Stimulated activated CD8-positive, alpha-beta memory T cell treated with anti-CD3 and anti-CD28 coated beads, Interleukin-7, amount 100 ng/mL, for 1 hour (primary cell): ENCODE measurements around the gene AOPEP.

Experiments used
- DNase-seq, 2 donors: peaks; one replicate each; pipeline ENCODE4 v3.0.0-alpha.2; 2020; ENCODE audit warnings: low read depth in 2 of 2

Gene AOPEP

DNA sequence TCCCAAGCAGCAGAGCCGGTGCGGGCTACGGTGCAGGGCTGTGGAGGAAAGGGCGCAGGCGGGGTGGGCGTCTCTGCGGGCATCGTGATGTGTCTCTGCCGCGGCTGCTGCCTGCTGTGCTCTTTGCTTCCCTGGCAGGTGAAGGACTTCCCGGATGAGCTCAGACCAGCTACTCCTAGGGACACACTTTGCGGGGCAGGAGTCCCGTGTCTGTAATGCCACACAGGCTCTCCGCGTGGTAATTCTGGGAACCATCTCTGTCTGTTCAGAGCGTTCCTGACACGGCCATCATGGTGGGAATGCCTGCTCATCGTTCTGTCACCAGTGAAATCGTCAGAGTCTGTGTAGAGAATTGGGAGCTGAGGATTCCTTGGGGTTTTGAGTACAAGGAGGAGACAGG, 355.5 kb downstream of the AOPEP start:
- no peak for DNase-seq

DNA sequence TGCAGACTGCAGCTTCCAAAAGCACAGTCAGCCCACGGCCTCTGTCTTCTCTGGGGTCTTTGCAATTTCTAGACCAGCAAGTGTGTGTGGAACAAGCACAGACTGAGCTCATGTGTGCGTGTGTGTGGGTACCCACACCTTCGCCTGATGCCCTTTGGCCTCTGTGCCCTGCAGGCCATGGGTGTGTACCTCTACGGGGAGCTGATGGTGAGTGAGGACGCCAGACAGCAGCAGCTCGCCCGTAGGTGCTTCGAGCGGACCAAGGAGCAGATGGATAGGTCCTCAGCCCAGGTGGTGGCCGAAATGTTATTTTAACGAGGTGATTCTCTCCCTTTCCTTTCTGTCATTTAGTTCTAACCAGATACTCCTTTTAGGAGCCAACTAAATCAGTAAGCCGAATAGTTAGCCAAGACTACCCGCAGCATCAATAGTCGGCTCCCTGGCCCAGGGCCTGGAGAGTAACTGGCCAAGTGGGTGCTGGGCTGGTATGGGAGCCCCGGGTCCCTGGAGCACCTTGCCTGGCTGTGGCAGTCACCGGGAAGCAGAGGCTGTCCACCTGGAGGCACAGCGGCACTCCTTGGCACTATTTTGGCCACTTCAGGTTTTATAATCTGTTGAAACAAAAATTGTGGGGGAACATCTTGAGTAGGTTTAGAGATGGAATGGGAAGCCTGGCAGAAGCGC, 356.0 kb downstream of the AOPEP start:
- no peak for DNase-seq

DNA sequence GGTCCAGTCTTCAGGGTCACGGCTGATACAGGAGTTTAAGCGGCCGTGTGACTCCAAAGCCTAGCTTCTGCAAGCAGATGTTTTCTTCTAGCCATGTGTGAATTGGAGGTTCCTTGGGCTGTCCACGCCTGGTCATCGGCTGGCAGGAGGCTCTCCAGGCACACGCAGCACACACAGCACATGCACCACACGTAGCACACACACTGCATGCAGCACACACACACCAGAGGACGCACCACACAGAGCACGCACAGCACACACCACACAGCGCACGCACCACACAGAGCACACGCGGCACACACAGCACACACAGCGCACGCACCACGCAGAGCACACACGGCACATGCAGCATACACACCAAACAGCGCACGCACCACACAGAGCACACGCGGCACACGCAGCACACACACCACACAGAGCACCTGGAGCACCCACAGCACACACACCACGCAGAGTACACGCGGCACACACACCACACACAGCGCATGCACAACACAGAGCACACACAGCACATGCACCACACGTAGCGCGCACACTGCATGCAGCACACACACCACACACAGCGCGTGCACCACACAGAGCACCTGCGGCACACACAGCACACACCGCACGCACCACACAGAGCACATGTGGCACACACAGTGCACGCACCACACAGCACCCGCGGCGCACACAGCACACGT, 356.7 kb downstream of the AOPEP start:
- DNase-seq = no peak

DNA sequence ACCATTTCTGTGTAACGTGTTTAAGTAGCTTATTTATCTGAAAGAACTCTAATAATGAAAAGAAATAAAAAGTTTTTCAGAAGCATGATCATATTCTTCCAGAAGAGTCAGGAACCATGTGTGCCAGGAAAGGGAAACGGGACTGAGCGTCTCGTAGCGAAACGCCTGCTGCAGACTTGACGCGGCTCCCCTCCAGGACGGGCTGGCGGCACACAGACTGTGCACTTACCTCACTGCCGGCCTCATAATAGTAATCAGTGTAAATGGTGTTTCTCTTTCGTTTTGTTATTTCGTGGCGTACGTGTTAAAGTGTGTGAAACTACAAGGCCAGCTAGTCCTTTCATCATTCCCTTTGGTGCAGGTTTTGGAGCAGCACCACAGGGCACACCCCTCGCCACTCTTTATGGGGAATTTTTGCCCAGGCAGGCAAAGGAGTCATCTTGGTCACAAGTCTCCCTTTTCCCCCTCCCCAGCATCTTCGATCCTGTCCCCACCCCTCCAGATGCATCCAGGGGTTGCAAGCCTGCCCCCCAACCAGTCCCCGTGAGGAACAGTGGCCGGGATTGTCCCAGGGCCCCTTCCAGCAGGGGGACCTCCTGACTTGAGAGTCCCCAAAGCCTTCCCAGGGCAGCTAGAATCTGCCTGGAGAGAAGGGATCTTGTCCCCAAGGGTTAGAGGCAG, 357.9 kb downstream of the AOPEP start:
- DNase-seq = no peak

DNA sequence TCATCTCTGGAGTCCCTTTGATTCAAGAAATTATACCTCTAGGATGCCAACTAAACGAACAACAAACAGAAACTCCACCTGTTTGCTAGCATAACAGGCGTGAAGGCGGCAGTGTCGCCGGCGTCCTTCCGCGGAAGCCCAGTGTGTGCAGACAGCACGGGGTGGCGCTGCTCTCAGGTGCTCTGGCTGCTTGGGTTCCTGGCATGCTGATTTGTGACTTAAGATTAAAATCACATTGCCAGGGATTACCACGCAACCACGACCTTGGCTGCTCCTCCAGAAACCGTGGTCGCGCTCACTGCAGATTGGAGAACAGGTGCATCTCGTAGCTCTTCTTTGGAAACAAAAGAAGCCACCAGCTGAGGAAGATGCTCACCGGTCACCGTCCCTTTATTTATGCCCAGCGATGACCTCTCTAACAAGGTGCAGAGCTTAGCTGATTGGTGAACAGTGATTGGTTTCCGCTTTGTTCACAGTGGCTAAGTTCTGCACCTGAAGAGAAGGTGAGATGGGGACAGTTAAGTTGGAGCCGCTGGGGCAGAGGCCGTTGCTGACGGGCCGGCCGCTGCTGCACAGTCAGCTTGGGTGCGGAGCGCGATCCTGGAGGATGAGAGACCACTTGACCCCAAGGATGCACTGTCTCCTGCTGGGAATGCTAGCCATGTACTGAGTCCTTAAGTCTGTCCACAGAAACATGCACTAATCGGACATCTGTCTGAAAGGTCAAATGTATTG, 358.7 kb downstream of the AOPEP start:
- no peak for DNase-seq

DNA sequence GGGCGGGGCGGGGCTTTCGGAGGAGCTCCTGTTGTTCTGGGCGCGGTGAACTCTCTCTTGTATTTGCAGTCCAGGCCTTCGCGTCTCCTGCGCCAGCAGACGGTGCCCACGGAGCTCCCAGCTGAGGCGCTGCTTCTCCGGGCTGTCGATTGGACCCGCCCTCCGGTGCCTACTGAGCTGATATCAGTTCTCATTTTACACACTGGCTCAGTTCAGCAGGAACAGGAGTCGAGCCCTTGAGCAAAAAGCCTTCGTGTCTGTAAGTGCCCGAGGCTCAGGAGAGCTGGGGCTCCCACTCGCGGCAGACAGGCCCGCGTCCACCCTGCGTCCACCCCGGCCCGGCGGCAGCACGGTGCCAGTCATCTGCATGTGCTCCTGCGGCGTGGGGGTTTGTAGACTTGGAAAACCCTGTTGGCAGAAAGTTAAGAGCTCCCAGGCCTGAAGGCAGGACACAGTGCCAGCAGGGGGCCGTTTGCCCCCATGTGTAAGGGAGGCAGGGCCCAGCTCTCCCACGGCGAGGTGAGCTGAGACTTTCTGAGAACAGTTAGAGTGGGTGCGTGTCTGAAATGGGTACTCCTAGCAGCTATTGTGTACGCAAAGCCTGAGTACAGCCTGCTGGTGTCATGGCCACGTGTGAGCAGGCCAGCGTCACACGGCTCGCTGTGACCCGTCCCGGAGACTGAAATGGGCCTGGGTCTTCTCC, 359.5 kb downstream of the AOPEP start:
- no peak for DNase-seq

DNA sequence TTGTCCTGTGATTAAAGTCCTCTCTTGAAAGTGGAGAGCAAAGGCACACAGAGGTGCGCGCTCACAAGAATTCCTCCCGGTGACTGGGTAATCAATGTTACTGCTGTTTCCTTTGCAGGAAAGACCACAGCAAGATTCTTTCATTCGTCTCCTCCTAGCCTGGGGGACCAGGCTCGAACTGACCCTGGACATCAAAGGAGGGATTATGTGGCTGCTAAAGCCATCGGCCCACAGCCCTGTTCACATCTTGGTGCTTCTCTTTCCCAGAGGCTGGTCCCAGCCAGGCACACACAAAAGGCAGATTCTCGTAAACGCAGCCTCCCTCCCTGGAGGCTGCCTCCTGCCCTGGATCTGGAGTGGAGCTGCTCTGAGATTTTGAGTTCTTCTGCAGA, 360.1 kb downstream of the AOPEP start:
- DNase-seq = no peak

DNA sequence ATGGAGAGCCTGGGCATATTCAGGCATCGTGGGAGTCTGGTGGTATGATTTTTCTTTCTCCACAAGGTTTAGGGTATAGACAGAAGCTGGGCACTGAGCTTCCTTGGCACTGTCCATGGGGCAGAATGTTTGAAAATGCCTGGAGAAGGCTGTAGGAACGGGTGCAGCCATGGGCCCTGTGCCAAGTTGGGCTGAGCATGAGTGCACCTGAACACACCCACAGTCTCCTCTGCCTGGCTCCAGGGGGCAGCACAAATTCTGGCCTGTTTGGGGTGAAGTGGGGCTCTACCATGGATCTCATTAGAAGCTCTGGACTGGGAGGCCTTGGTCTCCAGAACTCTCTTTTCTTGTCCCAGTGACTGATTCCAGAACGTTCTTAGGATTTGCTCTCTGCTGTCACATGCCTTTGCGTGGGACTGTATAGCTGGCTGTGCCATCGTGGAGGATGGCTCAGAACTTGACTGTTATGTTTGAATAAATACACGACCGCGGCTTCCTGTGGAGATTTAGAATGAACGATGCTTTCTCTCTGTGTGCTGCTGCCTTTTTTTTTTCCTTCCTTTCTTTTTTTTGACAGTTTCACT, 361.3 kb downstream of the AOPEP start:
- DNase-seq = no peak

DNA sequence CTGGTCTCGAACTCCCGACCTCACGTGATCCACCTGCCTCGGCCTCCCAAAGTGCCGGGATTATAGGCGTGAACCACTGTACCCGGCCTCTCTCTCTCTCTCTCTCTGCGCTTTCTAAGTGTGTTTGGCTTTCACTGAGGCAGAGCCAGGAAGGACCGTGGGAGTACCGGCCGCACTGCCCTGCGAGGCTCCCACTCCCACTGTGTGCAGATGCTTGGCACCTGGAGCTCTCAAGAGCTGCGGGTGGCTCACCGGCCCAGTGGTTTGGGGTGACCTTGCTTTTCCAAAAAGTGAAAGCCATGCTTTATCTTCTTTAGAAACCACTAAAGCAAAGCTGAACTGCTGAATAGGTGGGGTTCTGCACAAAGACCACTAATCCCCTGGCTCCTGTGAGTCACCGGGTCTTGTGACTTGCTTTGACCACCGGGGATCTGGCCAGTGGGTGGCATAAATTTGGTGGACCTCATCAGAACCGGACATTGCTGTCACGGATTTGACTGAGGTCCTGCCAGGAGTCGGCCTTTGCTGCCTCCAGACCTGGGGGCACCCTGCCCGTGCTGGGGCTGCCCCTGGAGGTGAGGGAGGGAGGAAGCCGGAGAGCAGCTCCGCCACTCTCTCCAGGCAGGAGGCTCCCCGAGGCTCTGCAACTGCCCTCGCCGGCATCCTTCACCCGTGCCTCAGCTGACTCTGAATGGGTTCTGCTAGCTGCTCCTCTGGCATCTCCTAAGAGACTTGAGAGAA, 362.1 kb downstream of the AOPEP start:
- no peak for DNase-seq

DNA sequence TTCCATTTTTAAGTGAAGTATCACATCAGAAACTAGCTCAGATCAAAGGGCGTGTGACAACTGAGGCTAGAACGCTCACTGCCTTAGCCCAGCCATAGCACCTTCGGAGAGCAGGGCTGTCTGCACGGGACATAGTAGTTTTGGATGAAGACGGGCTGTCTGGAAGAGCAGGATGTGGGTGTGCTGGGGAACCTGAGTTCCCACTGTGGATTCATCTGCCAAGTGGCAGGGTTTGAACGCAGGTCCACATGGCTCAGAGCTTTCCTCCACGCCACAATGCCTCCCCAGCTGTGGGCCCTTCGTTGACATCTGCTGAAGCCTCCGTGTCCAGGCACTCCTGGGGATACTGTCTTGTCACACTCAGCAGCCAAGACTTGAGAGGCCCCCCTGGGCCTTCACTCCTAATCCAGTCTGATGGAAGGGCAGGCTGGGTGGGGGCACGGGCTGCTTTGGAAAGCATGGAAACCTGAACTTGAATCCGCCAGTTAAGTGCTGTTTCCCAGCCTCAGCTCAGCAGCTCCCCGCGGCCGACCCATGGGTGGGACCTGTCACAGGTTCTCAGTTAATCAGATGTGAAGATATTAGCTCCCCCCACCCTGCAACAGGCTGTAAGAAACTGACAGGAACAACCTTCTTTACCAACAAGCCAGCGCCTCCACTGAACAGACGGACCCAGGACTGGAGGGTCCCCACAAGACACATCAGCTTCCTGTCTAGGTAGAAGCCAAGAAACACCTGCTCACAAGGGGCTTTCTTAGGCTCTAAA, 362.9 kb downstream of the AOPEP start:
- no peak for DNase-seq

DNA sequence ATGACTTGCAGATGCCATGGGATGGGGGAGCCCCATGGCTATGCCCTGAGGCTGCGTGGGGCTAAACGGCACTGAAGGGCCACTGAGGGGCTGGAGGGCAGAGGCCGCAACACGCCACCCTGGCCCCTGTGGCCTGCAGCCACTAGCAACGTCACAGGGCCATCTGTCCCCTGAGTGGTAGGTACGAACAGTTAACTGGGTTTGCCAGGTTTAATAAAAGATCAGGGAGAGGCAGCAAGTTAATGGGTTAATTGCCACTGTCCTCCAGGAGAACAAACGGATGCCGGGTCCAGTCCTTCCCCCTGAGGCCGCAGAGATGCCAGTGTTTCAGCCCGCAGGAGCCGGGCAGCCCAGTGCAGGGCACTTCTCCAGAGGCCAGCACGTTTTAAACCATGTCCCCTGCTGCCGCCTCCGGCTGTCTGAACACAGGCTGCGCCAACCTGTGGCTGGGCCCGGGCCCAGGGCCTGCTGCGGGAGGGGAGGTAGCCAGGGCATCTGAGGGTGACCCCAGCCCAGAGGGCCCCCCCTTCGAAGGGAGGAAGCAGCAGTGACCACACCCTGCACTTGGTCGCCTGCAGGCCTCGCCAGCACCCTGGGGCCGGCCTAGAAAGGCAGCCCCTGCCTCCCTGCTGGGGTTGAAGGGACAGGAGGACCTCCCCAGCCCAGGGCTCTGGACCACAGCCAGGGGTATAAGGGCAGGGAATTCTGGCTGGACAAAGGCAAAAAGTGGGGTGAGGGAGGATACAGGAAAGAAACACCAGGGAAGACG, 363.7 kb downstream of the AOPEP start:
- no peak for DNase-seq

DNA sequence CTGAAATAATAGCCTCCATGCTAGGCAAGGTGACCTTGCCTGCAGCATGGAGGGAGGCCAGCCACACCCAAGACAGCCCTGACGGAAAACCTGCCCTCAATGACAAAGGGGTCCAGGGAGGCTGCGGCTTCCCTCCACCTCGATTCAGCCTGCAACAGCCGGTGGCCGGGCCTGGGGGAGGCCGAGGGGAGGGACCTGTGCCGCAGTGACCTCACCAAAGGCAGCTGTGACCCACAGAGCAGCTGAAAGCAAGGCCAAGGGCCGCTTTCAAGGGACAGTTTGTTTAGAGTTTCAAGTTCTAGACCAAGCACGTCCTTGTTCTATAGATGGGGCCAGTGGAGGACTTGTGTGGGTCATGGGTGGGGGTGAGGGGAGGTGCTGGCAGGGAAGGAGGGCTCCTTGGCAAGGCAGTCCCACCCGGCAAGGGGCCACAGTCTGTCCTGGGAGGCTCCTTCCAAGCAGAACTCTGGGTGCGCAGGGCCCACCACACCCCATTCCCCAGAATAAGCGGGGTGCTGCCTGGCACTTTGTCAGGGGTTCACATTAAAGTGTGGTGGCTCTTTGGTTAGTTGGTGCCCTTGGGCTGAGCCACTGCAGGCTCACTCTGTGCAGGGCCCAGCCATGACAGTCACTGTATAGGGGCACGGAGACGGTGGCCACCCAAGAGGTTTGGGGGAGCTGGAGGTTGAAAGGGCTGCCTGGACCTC, 364.5 kb downstream of the AOPEP start:
- DNase-seq = no peak

DNA sequence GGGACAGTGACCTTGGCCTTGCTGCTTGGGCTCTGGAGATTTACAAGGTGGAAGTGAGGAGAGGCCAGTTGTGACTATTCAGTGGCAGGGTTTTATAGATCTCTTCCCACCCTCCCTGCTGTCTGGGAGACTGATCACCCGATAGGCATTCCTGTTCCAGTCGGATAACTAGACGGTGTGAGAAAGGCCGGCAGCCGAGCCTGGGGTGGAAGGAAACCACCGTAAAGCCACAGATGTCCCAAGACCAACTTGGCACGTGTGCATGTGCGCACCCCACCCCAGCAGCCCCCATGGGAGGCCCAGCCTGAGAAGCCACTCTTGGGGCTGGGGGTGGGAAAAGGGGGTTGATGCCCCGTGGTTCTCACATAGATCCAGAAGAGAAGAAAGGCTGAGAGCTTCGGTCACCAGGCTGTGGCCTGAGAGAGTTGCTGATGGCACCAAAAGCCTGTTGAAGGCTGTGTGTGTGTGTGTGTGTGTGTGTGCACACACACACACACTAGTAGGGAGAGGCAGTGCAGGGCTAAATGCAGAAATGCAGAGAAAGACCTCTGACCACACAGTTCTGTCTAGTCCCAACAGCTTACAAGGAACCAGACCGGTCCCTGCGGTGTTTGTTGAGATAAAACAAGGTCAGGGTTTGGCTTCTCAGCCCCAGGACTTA, 365.2 kb downstream of the AOPEP start:
- DNase-seq = no peak

DNA sequence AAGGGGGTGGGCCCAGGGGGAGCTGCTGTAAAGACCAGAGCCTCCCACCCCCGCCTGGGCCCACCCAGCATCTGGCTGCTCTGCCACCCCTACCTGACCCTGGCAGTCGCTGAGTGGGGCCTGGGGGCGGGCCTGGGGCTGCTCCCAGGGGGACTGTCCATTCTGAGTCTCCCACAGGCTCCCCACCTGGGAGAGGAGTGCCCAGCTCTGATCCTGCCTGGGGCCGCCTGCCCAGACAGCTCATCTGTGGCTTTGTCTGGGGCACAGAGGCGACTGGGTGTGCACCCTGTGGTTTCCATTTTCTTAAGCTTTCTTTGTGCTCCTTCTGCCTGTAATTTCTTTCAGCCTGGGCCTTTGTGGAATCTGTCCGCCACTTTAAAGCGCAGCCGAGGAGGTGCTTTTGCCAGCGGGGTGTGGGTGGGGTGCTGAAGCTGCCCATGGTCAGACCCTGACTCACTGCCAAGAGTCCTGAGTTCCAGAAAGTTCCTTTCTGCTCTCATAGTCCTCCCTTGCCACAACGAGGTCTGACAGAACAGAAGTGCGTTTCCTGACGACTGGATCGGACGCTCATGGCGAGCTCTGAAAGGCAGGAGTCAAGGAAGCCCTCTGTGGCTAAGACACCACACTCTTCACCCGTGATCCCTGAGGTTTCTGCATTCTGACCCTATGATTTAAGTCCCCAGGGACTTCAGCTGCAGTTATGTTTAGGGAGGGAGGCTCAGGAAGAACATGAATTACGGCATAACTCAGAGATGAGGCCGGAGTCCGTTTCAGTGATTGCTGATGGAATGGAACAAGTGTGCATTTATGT, 366.0 kb downstream of the AOPEP start:
- no peak for DNase-seq

DNA sequence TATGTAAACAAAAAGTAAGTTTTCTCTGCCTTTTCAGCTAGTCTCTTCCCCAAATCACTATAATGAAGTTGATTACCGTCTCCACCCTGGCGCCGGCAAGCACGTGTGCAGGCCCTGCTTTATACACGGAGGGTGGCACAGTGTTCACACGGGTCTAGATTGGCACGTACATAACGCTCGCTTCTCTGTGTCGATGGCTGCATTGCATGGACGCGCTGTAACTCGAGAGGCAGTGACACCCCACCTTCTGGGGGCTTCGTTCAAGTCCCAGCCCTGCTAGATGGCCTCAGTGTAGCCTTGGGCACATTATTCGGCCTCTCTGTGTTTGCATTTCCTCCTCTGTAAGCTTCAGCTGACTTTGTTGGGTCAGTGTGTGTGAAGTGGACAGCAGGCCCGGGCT, 367.1 kb downstream of the AOPEP start:
- no peak for DNase-seq

DNA sequence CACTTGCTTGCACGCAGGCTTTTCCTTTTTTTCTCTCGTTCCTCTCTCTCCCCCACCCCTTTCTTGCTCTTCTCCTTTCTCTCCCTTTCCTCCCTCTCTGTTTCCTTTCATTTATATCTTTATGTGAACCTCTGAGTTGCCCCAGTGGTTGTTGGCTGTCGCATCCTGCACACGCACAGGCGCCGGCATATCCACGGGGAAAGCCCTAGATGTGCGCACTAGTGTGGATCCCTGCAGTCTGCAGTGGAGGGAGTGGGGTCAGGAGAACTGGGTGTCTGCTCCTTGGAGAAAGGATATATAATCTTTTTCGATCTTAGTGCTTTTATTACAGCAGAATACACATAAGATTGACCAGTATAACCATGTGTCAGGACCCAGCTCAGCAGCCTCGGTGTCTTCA, 367.5 kb downstream of the AOPEP start:
- no peak for DNase-seq
